Thyroid gland (tissue), 4 donors: Measurements from ENCODE around the gene C1orf210. TPM values are rescaled to one million over a fixed set of nuclear protein-coding genes. Genes with fewer than 3 reads are reported as not detected.

Experiments used
- DNase-seq, 2 donors: peaks; one replicate each; pipeline ENCODE4 v3.0.0-alpha.2; 2019
- H3K27ac ChIP-seq, 3 donors: fragments of 200-600 bp; sonication (generic); 1 replicate in 2 of 3; 2 replicates in 1 of 3; pipeline ENCODE4 v1.5.1; 2016 to 2019; ENCODE audit warnings: mild to moderate bottlenecking in 1 of 3, moderate library complexity in 1 of 3
- H3K27me3 ChIP-seq: fragments of 200-600 bp; sonication (generic); one replicate; pipeline ENCODE4 v1.5.1; 2019
- H3K36me3 ChIP-seq, 2 donors: fragments of 200-600 bp; sonication (generic); one replicate each; pipeline ENCODE4 v1.5.1; 2016 to 2019
- H3K4me1 ChIP-seq, 2 donors: fragments of 200-600 bp; sonication (generic); one replicate each; pipeline ENCODE4 v1.5.1; 2017 to 2019
- H3K4me3 ChIP-seq, 3 donors: fragments of 200-600 bp; sonication (generic); replicated peaks in 1 of 3; 1 replicate in 2 of 3; 2 replicates in 1 of 3; pipeline ENCODE4 v1.5.1; 2016; ENCODE audit warnings: mild to moderate bottlenecking in 1 of 3
- H3K9me3 ChIP-seq: fragments of 200-600 bp; sonication (generic); one replicate; pipeline ENCODE4 v1.5.1; 2017
- CTCF ChIP-seq, 6 experiments: fragments of 200-600 bp in 3 of 6; fragments of 450-650 bp in 3 of 6; sonication (generic) in 3 of 6; IDR thresholded peaks; one replicate each; pipeline ENCODE4 v1.5.1; 2016 to 2019; ENCODE audit warnings: antibody characterized with exemption in 6 of 6, mild to moderate bottlenecking in 2 of 6, inconsistent platforms in 1 of 6, moderate library complexity in 1 of 6
- POLR2A ChIP-seq, 2 donors: fragments of 450-650 bp; IDR thresholded peaks; one replicate each; pipeline ENCODE4 v1.6.1; 2017; ENCODE audit warnings: antibody characterized with exemption in 2 of 2, mild to moderate bottlenecking in 2 of 2, moderate library complexity in 1 of 2
- WGBS, 2 donors: methylation state at CpG; one replicate each; pipeline ENCODE4 v1.1.5; 2017; 5-methylcytosine and 5-hydroxymethylcytosine counted together
- intact Hi-C: fragments of 100-400 bp; cut with DNase I; formaldehyde crosslinking; loops from one replicate; pipeline ENCODE4 v1.15.1; 2023
- total RNA-seq, 4 donors: library from RNA; depleted of rRNA; stranded (reverse); fragments of >200 nt; gene quantifications; one replicate each; pipeline ENCODE4 v1.2.3, GENCODE V29; 2016

Gene C1orf210
- total RNA-seq, 4 donors from 2014 or later = 22.7 to 49.7 (median 36.3) TPM

GRCh38 chr1:43279666-43280065, 5.7 kb downstream of the C1orf210 start:
- no peak overlapping the region for H3K4me3 ChIP-seq
- no peak for TF ChIP-seq CTCF (IDR thresholded peaks at IDR 0.05)
- TF ChIP-seq POLR2A (IDR thresholded peaks at IDR 0.05) = no peak
- H3K27ac ChIP-seq = no peak overlapping the region
- WGBS, 2 donors = 92 to 94% methylated on average over 6 of the region's 6 CpGs
- DNase-seq = no peak
- no peaks in the 10 kb centered on the region for H3K27me3 ChIP-seq
- peaks cover 12 to 13% of the 10 kb centered on the region in 2 donors for H3K4me1 ChIP-seq
- intact Hi-C loops = no loop called here
- no peaks in the 10 kb centered on the region for H3K36me3 ChIP-seq
- no peaks in the 10 kb centered on the region for H3K9me3 ChIP-seq

DNA sequence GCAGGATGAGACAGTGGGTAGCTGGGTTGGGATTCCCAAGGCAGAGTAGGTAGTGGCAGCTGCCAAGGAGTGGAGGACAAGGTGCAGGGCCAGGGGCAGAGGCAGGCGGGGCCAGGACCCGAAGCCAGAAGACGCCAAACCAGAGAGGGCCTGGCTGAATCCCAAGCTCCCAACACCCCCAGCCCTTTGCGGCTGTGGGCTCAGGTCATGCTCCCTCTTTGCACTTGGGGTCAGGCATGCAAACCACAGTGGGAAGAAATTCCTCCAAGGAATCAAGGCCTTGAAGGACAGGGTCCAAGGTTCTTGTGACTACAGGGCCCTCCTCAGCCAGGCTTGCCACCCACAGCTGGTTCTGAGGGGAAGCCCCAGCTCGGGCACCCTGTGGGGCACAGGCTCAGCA, 6.2 kb downstream of the C1orf210 start:
- 91 to 96% methylated on average over 5 of the region's 5 CpGs for WGBS, 2 donors
- intact Hi-C loops = no loop called here
- Histone ChIP-seq H3K4me3 (no peak overlapping the region), H3K4me1 (peaks cover 7 to 17% of the 10 kb centered on the region in 2 donors), H3K27me3 (no peaks in the 10 kb centered on the region), H3K36me3 (no peaks in the 10 kb centered on the region), H3K27ac (no peak overlapping the region), H3K9me3 (no peaks in the 10 kb centered on the region)
- no peak for DNase-seq
- TF ChIP-seq POLR2A (IDR thresholded peaks at IDR 0.05) (no peak), CTCF (IDR thresholded peaks at IDR 0.05) (no peak)

DNA sequence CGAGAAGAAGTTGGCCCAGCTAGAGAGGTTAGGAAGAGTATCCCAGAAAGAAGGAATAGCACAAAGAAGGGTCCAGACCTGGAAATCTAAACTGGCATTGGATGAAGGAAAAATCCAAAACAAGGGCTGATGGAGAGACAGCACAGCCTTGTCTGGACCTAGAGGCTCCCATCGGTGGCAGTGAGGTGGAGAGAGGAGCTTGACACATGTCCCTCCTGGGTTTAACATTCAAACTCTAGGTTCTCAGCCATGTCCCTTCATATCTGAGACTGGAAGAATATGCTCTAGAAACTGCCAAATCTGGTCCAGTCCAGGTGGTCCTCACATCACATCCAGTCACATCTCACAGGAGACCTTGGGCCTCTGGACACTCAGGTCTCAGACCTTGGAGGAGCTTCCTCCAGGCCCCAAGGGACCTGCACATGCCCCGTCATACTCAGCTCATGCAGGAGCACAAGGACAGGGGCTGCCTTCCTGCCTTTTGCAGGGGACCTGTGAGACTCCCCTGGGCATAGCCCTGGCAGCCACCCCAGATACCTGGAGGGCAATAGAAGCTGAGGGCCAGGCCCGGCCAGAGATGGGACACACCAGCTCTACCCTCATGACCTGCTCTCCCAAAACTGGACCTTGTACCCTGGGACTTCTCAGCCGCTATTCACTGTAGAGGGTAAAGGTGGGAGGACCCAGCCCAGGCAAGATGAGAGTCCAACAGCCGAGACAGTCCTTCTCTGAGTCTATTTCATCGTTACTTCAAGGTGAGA, 8.1 kb downstream of the C1orf210 start:
- intact Hi-C loops = no loop called here
- peaks cover 0 to 10% of the 10 kb centered on the region in 2 donors for H3K4me1 ChIP-seq
- H3K4me3 ChIP-seq = no peak overlapping the region
- WGBS, 2 donors = 90 to 94% methylated on average over 5 to 7 of the region's 7 CpGs
- H3K27ac ChIP-seq = no peak overlapping the region
- TF ChIP-seq POLR2A (IDR thresholded peaks at IDR 0.05) = no peak
- no peak for TF ChIP-seq CTCF (IDR thresholded peaks at IDR 0.05)
- DNase-seq = no peak
- H3K36me3 ChIP-seq = peaks cover 0 to 4% of the 10 kb centered on the region in 2 donors
- no peaks in the 10 kb centered on the region for H3K9me3 ChIP-seq
- no peaks in the 10 kb centered on the region for H3K27me3 ChIP-seq

DNA sequence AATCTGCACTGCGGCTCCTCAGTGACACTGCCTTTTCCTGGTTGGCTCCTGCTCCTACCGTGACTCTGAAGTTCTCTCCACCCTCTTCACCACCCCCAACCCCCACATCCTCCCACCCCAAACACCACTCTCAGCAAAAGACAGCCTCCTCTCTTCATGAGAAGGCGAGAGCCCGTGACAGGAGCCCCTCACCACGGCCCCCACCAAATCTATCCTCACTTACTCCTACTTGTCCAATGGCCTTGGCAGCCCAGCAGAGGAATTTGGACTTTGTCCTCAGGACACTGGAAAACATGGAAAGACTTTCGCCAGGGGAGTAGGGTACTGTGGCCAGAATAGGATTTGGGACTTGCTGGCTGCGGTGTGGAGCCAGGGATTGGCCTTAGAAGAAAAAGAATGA, 8.7 kb downstream of the C1orf210 start:
- WGBS, 2 donors = 61% methylated on average over 7 of the region's 7 CpGs
- Histone ChIP-seq H3K9me3 (no peaks in the 10 kb centered on the region), H3K4me1 (peaks cover 0 to 13% of the 10 kb centered on the region in 2 donors), H3K36me3 (peaks cover 0 to 4% of the 10 kb centered on the region in 2 donors), H3K27me3 (no peaks in the 10 kb centered on the region), H3K27ac (no peak overlapping the region), H3K4me3 (no peak overlapping the region)
- TF ChIP-seq CTCF (IDR thresholded peaks at IDR 0.05) (no peak), POLR2A (IDR thresholded peaks at IDR 0.05) (no peak)
- DNase-seq = no peak
- intact Hi-C loops = no loop called here

DNA sequence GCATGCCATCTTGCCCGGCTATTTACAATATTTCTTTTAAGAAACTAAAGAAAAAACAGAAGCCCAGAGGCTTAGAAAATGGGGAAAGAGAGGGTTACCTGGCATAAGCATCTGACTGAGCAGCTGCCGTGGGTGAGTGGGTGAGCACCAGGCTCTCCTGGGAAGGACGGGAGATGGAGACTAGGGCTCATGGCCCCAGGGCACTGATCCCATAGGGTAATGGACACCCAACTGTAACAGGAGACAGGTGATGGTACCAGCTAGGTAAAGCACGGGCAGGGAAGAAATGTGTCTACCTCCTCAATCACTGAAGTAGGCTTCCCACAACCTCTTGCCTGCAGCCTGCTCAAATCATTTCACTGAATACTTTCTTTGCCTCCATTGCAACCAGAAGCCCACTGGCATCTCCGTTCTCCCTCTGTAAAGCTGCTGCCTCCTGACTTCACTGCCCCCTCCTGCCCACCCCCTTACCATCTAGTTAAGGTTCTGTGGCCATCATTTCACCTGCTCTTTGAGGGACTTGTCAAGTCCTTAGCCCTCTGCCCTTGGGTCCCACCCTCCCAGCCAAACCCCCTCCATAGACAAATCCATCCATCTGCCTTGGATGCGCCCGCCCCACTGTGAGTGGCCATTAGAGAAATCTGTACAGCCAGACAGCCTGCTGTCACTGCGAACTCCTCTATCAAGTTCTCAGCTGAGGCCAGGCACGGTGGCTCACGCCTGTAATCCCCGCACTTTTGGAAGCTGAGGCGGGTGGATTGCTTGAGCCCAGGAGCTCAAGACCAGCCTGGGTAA, 9.4 kb downstream of the C1orf210 start:
- intact Hi-C loops = no loop called here
- no peak for TF ChIP-seq POLR2A (IDR thresholded peaks at IDR 0.05)
- TF ChIP-seq CTCF (IDR thresholded peaks at IDR 0.05) = no peak
- Histone ChIP-seq H3K9me3 (no peaks in the 10 kb centered on the region), H3K27me3 (no peaks in the 10 kb centered on the region), H3K36me3 (peaks cover 0 to 4% of the 10 kb centered on the region in 2 donors), H3K4me1 (peaks cover under 1 to 20% of the 10 kb centered on the region in 2 donors), H3K27ac (no peak overlapping the region), H3K4me3 (no peak overlapping the region)
- DNase-seq = no peak
- WGBS, 2 donors = 73 to 78% methylated on average over 12 of the region's 12 CpGs
